ENCODE measurements around the gene CUL3. TPM values are rescaled to one million over a fixed set of nuclear protein-coding genes. Genes with fewer than 3 reads are reported as not detected.

The CUL3 gene
- total RNA-seq, 1 donor from 2014 or later, result 196 TPM

- Histone ChIP-seq H3K36me3 (peaks cover 10% of the 10 kb centered on the region), H3K9me3 (ENCODE audit: low read depth) (no peaks in the 10 kb centered on the region), H4K20me1 (ENCODE audit: low read depth) (peaks cover 50% of the 10 kb centered on the region), H3K9ac (no peak overlapping the region), H2AFZ (replicated peaks) (no peak overlapping the region), H3F3A (ENCODE audit: low read depth) (no peaks in the 10 kb centered on the region), H3K4me3 (no peak overlapping the region), H3K27ac (no peak overlapping the region), H3K79me2 (ENCODE audit: low read depth) (peaks cover 100% of the 10 kb centered on the region), H3K4me1 (no peaks in the 10 kb centered on the region), H3K4me2 (no peak overlapping the region), H3K27me3 (no peaks in the 10 kb centered on the region)
- Mint-ChIP-seq H3K9me3 (peaks cover 8% of the 10 kb centered on the region), H3K4me3 (no peak overlapping the region), H3K36me3 (peaks cover 37% of the 10 kb centered on the region), H3K27ac (no peak overlapping the region), H3K4me1 (no peaks in the 10 kb centered on the region), H3K27me3 (ENCODE audit: insufficient read depth, low read depth) (peaks cover 2% of the 10 kb centered on the region)
- TF ChIP-seq CTCF (IDR thresholded peaks at IDR 0.05), result no peak
- TF ChIP-seq EZH2 (IDR thresholded peaks at IDR 0.05), result no peak
- TF ChIP-seq EZH2phosphoT487 (IDR thresholded peaks at IDR 0.05), result no peak
- no peak for DNase-seq (ENCODE audit: low spot score)
These were observed 28.8 kb downstream of the CUL3 start for GRCh38 chr2:224556381-224556780.

GRCh38 chr2:224555823-224556366 lies 29.3 kb downstream of the CUL3 start:
- no peaks in the 10 kb centered on the region for H3K27me3 ChIP-seq
- H3K36me3 ChIP-seq, result peaks cover 10% of the 10 kb centered on the region
- no peaks in the 10 kb centered on the region for H3F3A ChIP-seq (ENCODE audit: low read depth)
- H2AFZ ChIP-seq (replicated peaks), result no peak overlapping the region
- no peak overlapping the region for H3K27ac ChIP-seq
- TF ChIP-seq EZH2phosphoT487 (IDR thresholded peaks at IDR 0.05) (no peak), EZH2 (IDR thresholded peaks at IDR 0.05) (no peak), CTCF (IDR thresholded peaks at IDR 0.05) (no peak)
- Mint-ChIP-seq H3K27me3 (ENCODE audit: insufficient read depth, low read depth) (peaks cover 2% of the 10 kb centered on the region), H3K27ac (no peak overlapping the region), H3K4me3 (no peak overlapping the region), H3K4me1 (no peaks in the 10 kb centered on the region), H3K36me3 (peaks cover 37% of the 10 kb centered on the region), H3K9me3 (peaks cover 8% of the 10 kb centered on the region)
- H4K20me1 ChIP-seq (ENCODE audit: low read depth), result peaks cover 48% of the 10 kb centered on the region
- peaks cover 98% of the 10 kb centered on the region for H3K79me2 ChIP-seq (ENCODE audit: low read depth)
- no peak for DNase-seq (ENCODE audit: low spot score)
- no peaks in the 10 kb centered on the region for H3K9me3 ChIP-seq (ENCODE audit: low read depth)
- H3K9ac ChIP-seq, result no peak overlapping the region
- H3K4me3 ChIP-seq, result no peak overlapping the region
- no peaks in the 10 kb centered on the region for H3K4me1 ChIP-seq
- H3K4me2 ChIP-seq, result no peak overlapping the region

- peaks cover 48% of the 10 kb centered on the region for H3K36me3 Mint-ChIP-seq
- Histone ChIP-seq H3K9me3 (ENCODE audit: low read depth) (no peaks in the 10 kb centered on the region), H2AFZ (replicated peaks) (no peak overlapping the region), H3K27me3 (no peaks in the 10 kb centered on the region), H3K4me1 (peaks cover 12% of the 10 kb centered on the region), H3K4me2 (no peak overlapping the region), H3K79me2 (ENCODE audit: low read depth) (peaks cover 98% of the 10 kb centered on the region), H3K36me3 (peaks cover 10% of the 10 kb centered on the region), H3K27ac (no peak overlapping the region), H3K9ac (no peak overlapping the region), H3F3A (ENCODE audit: low read depth) (no peaks in the 10 kb centered on the region), H4K20me1 (ENCODE audit: low read depth) (peaks cover 29% of the 10 kb centered on the region), H3K4me3 (no peak overlapping the region)
- H3K27me3 Mint-ChIP-seq (ENCODE audit: insufficient read depth, low read depth), result peaks cover 4% of the 10 kb centered on the region
- peaks cover 3% of the 10 kb centered on the region for H3K4me1 Mint-ChIP-seq
- no peak for TF ChIP-seq CTCF (IDR thresholded peaks at IDR 0.05)
- TF ChIP-seq EZH2 (IDR thresholded peaks at IDR 0.05), result no peak
- no peak for TF ChIP-seq EZH2phosphoT487 (IDR thresholded peaks at IDR 0.05)
- no peak overlapping the region for H3K27ac Mint-ChIP-seq
- no peak overlapping the region for H3K4me3 Mint-ChIP-seq
- DNase-seq (ENCODE audit: low spot score), result no peak
- no peaks in the 10 kb centered on the region for H3K9me3 Mint-ChIP-seq
These were observed 32.4 kb downstream of the CUL3 start for GRCh38 chr2:224552771-224553170.

Measured in neural progenitor cell (in vitro differentiated cells).